ENCODE results near the gene MAPRE2.
"Not testable (repeated sequence)": the region's sequence is repeated elsewhere in the genome, so short reads cannot be mapped to it uniquely, and the experiment has no call there.

The MAPRE2 gene

DNA sequence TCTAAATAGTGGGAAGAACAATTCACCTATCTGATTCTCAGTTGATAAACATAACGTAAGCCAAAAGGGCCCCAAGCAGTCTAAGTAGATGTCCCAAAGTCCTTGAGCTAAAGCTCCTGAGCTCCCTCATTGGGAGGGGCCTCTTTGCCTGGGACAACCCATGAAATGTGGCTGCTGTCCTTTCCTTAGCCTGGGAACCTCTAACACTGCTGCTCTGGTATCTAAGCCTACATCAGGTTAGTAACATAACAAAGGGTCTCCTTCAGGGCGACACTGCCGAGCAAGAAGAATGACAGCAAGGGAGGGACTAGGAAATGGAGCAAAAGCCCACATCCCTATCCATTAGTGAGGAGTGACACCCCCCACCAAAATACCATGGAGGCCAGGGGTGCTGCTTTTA lies 98.3 kb downstream of the MAPRE2 start:
- Histone ChIP-seq H3K4me1 (ENCODE audit: control insufficient read depth, insufficient read depth, low read length, poor library complexity, severe bottlenecking) (no peaks in the 10 kb centered on the region), H3K27me3 (replicated peaks; ENCODE audit: control insufficient read depth, insufficient read depth, low read length, poor library complexity, severe bottlenecking) (no peaks in the 10 kb centered on the region), H3K4me3 (ENCODE audit: insufficient read depth, low read depth, low read length, poor library complexity, severe bottlenecking) (no peak overlapping the region), H3K27ac (ENCODE audit: insufficient read depth, low read length, poor library complexity, severe bottlenecking) (no peak overlapping the region), H3K9me3 (ENCODE audit: control insufficient read depth, low read length) (no peaks in the 10 kb centered on the region), H3K36me3 (ENCODE audit: control insufficient read depth, insufficient read depth, low read length) (peaks cover 42% of the 10 kb centered on the region)
- DNase-seq, result no peak

DNA sequence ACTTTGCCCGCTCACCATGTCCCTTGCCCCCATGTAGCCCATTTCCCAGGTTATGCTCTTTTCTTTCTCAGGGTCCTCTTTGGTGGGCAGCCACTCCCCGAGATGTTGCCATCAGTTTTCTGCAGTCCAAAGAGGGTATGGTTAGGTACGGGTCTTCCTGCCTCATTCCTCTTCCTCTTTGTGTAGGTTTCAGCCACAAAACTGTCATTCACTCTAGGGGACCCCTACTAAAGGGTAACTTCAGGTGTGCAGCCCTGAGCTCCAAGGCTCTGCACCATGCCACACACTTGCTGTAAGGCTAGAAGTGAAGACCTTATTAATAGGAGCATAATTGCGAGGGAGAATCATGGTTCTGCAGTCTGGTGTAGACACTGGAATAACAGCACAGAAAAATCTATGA lies 99.9 kb downstream of the MAPRE2 start:
- Histone ChIP-seq H3K4me1 (ENCODE audit: control insufficient read depth, insufficient read depth, low read length, poor library complexity, severe bottlenecking) (no peaks in the 10 kb centered on the region), H3K9me3 (ENCODE audit: control insufficient read depth, low read length) (no peaks in the 10 kb centered on the region), H3K36me3 (ENCODE audit: control insufficient read depth, insufficient read depth, low read length) (peaks cover 29% of the 10 kb centered on the region), H3K27me3 (replicated peaks; ENCODE audit: control insufficient read depth, insufficient read depth, low read length, poor library complexity, severe bottlenecking) (no peaks in the 10 kb centered on the region), H3K27ac (ENCODE audit: insufficient read depth, low read length, poor library complexity, severe bottlenecking) (no peak overlapping the region), H3K4me3 (ENCODE audit: insufficient read depth, low read depth, low read length, poor library complexity, severe bottlenecking) (no peak overlapping the region)
- no peak for DNase-seq

DNA sequence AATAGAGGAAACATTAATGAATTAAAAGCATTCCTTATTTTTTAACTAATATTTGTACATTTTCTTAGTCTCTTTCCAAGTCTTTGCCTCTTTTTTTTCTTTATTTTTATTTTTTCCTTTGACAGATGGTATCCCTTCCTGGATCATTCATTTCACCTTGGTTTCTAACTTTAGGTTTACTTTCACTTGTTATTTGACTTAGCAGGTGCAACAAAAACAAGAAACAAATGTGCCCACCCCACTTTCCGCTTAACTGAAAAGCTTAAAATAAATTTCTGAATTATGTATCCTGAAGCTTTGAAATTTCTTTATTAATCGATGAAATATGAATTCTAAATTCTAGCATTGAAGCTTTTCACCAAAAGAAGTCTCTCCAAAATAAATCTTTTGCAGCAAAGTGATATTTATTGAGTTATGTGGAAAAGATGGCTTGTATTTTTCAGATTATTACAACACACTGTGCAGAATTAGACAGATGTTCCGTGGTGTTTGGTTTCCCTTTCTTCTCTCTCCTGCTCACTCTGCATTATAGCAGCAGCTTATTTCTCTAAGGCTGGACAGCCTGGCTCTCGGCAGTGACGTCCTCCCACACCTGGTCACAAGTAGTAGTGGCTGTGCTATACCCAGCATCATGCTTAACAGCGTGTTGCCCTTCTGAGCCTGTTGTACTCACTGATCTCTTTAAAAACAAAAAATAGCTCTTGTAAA lies 100.5 kb downstream of the MAPRE2 start:
- Histone ChIP-seq H3K9me3 (ENCODE audit: control insufficient read depth, low read length) (no peaks in the 10 kb centered on the region), H3K36me3 (ENCODE audit: control insufficient read depth, insufficient read depth, low read length) (peaks cover 23% of the 10 kb centered on the region), H3K27me3 (replicated peaks; ENCODE audit: control insufficient read depth, insufficient read depth, low read length, poor library complexity, severe bottlenecking) (no peaks in the 10 kb centered on the region), H3K4me1 (ENCODE audit: control insufficient read depth, insufficient read depth, low read length, poor library complexity, severe bottlenecking) (no peaks in the 10 kb centered on the region), H3K4me3 (ENCODE audit: insufficient read depth, low read depth, low read length, poor library complexity, severe bottlenecking) (no peak overlapping the region), H3K27ac (ENCODE audit: insufficient read depth, low read length, poor library complexity, severe bottlenecking) (no peak overlapping the region)
- no peak for DNase-seq

DNA sequence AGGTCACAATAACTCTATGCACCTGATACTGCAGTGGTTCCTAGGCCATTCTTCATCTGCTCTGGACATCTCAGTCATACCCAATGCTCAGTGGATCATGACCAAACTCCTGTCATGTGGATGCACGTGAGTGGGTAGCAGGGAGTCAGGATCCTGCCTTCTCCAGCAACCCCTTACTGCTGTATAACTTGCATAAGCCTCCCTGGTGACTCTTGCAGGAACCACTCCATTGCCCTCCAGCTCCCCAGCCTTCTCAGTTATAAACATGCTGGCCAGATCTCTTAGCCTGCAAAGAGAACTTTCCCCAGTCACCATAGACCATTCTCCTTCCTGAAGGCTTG lies 101.0 kb downstream of the MAPRE2 start:
- peaks cover 20% of the 10 kb centered on the region for H3K36me3 ChIP-seq (ENCODE audit: control insufficient read depth, insufficient read depth, low read length)
- DNase-seq, result no peak
- H3K4me3 ChIP-seq (ENCODE audit: insufficient read depth, low read depth, low read length, poor library complexity, severe bottlenecking), result no peak overlapping the region
- H3K27me3 ChIP-seq (replicated peaks; ENCODE audit: control insufficient read depth, insufficient read depth, low read length, poor library complexity, severe bottlenecking), result no peaks in the 10 kb centered on the region
- H3K9me3 ChIP-seq (ENCODE audit: control insufficient read depth, low read length), result no peaks in the 10 kb centered on the region
- H3K27ac ChIP-seq (ENCODE audit: insufficient read depth, low read length, poor library complexity, severe bottlenecking), result no peak overlapping the region
- no peaks in the 10 kb centered on the region for H3K4me1 ChIP-seq (ENCODE audit: control insufficient read depth, insufficient read depth, low read length, poor library complexity, severe bottlenecking)

DNA sequence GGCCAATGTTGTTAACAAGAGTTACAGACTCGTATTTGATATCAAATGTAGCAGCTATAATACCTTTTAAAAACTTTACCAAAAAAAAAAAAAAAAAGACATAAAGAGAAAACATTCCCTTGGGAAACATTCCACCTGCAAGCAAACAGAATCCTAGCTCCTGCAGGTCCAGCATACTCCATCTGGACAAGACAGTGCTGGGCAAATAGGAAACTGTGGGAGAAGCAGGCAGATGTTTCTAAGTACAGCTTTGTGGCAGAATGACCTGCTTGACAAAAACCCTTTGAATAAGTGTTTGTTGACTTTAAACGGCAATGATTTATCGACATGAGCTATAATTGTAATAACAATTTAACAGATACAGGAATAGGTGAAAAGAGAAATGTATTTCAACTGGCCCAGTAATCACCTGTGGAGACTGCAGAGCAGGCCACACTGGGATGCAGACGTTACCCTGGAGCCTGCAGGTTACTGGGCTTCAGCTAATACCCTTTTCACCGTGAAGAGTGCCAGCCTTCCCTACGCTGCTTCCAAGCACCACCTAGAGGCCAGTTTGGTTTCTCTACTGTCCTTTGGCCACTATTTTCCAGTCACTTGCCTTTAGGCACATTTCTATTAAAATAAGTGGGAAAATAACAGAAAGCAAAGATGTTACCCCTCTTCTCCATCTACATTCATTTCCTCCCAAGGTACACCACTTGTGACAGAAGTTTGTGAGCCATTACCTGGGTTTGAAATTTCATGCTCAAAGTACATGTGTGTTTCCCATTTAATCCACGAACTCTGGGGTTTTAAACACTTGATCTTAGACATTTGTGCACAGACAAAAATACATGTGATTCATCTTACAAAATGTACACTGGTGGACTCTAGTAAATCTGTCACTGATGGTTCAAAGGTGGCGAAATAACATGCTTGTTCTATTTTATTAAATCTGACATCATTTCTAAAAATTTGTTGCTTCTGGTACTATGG lies 102.7 kb downstream of the MAPRE2 start:
- no peak for DNase-seq
- Histone ChIP-seq H3K4me3 (ENCODE audit: insufficient read depth, low read depth, low read length, poor library complexity, severe bottlenecking) (no peak overlapping the region), H3K27me3 (replicated peaks; ENCODE audit: control insufficient read depth, insufficient read depth, low read length, poor library complexity, severe bottlenecking) (no peaks in the 10 kb centered on the region), H3K4me1 (ENCODE audit: control insufficient read depth, insufficient read depth, low read length, poor library complexity, severe bottlenecking) (no peaks in the 10 kb centered on the region), H3K9me3 (ENCODE audit: control insufficient read depth, low read length) (no peaks in the 10 kb centered on the region), H3K27ac (ENCODE audit: insufficient read depth, low read length, poor library complexity, severe bottlenecking) (no peak overlapping the region), H3K36me3 (ENCODE audit: control insufficient read depth, insufficient read depth, low read length) (peaks cover 16% of the 10 kb centered on the region)

DNA sequence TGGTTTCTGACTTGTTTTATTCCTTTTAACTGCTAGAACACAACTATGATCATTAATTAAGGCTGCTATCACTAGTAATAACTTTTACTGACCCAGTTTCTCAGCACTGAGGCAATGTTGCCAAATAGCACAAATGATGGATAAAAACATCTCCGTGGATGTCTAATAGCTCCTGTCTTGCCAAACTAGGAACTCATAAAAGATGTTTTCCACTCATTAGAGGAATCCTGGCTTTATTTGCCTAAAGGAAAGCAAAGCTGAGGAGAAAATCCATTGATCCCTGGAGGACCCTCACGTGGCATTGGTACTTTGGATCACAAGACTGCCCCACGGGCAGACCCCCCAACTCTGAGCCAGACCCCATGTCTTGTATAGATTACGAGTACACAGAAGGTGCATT lies 103.5 kb downstream of the MAPRE2 start:
- Histone ChIP-seq H3K9me3 (ENCODE audit: control insufficient read depth, low read length) (no peaks in the 10 kb centered on the region), H3K27ac (ENCODE audit: insufficient read depth, low read length, poor library complexity, severe bottlenecking) (no peak overlapping the region), H3K36me3 (ENCODE audit: control insufficient read depth, insufficient read depth, low read length) (peaks cover 12% of the 10 kb centered on the region), H3K4me1 (ENCODE audit: control insufficient read depth, insufficient read depth, low read length, poor library complexity, severe bottlenecking) (no peaks in the 10 kb centered on the region), H3K4me3 (ENCODE audit: insufficient read depth, low read depth, low read length, poor library complexity, severe bottlenecking) (no peak overlapping the region), H3K27me3 (replicated peaks; ENCODE audit: control insufficient read depth, insufficient read depth, low read length, poor library complexity, severe bottlenecking) (no peaks in the 10 kb centered on the region)
- no peak for DNase-seq

DNA sequence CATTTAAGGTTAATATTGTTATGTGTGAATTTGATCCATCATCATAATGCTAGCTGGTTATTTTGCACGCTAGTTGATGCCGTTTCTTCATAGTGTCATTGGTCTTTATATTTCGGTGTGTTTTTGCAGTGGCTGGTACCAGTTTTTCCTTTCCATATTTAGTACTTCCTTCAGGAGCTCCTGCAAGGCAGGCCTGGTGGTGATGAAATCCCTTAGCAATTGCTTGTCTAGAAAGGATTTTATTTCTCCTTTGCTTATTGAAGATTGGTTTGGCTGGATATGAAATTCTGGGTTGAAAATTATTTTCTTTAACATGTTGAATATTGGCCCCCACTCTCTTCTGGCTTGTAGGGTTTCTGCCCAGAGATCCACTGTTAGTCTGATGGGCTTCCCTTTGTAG lies 109.0 kb downstream of the MAPRE2 start:
- H3K4me1 ChIP-seq (ENCODE audit: control insufficient read depth, insufficient read depth, low read length, poor library complexity, severe bottlenecking); DNase-seq; H3K27me3 ChIP-seq (replicated peaks; ENCODE audit: control insufficient read depth, insufficient read depth, low read length, poor library complexity, severe bottlenecking); H3K4me3 ChIP-seq (ENCODE audit: insufficient read depth, low read depth, low read length, poor library complexity, severe bottlenecking); H3K9me3 ChIP-seq (ENCODE audit: control insufficient read depth, low read length); H3K36me3 ChIP-seq (ENCODE audit: control insufficient read depth, insufficient read depth, low read length); H3K27ac ChIP-seq (ENCODE audit: insufficient read depth, low read length, poor library complexity, severe bottlenecking): not testable (repeated sequence)

DNA sequence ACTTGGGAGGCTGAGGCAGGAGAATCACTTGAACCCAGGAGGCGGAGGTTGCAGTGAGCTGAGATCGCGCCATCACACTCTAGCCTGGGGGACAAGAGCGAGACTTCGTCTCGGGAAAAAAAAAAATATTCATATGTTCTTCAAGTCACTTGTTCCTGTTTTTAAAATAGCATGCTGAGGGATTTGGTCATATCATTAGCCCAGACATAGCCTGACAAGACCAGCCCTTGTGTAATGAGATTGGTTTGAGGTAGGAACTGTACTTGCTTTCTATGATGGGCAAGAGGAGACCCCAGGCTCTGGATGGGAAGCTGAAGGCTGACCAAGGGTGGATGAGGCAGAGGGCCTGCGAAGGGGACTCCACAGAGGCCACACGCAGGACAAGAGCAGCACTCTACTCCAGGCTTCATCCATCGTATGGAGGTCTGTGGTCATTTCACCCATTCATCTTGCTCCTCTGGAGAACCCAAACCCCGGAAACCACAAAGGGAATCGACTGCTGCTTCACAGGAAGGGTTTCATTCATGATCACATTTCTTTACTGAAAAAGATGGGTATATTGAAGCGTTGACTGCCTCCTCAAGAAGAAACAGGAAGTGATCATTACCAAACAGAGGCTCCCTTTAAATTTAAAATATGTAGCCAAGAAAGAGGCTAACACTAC lies 112.5 kb downstream of the MAPRE2 start:
- Histone ChIP-seq H3K27me3 (replicated peaks; ENCODE audit: control insufficient read depth, insufficient read depth, low read length, poor library complexity, severe bottlenecking) (no peaks in the 10 kb centered on the region), H3K4me1 (ENCODE audit: control insufficient read depth, insufficient read depth, low read length, poor library complexity, severe bottlenecking) (no peaks in the 10 kb centered on the region), H3K4me3 (ENCODE audit: insufficient read depth, low read depth, low read length, poor library complexity, severe bottlenecking) (no peak overlapping the region), H3K36me3 (ENCODE audit: control insufficient read depth, insufficient read depth, low read length) (no peaks in the 10 kb centered on the region), H3K9me3 (ENCODE audit: control insufficient read depth, low read length) (no peaks in the 10 kb centered on the region), H3K27ac (ENCODE audit: insufficient read depth, low read length, poor library complexity, severe bottlenecking) (no peak overlapping the region)
- no peak for DNase-seq

DNA sequence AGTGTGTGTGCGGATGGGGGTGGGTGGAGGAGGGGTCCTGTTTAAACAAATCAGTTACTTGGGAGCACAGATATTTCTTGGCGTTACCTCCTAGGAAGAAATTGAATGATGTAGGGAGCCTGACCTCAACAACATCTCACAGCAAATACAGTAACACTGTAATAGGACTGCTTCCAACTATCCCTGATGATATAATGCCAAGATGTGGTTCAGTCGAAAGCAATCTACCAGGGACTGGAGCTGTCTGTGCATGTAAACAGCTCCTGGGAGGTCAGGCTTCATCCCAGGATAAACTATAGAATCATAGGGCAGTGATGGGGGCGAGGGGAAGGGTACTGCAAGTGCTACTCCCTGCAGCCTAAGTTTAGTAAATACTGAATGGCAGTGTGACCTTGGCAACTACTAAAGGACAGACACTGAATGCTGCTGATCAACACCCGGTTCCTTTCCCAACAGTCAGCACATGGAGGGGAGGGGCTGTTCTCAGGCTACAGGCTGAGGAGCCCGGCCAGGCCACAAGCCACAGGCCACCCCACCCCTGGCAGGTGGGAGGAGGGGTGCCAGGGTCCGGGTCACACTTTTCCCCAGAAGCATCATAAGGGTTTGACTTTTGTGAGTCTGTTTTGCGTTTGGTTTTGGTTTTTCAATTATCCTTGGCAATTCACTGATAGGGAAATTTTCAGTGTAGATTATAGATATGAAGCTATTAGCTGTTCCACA lies 114.3 kb downstream of the MAPRE2 start:
- Histone ChIP-seq H3K4me1 (ENCODE audit: control insufficient read depth, insufficient read depth, low read length, poor library complexity, severe bottlenecking) (no peaks in the 10 kb centered on the region), H3K9me3 (ENCODE audit: control insufficient read depth, low read length) (no peaks in the 10 kb centered on the region), H3K4me3 (ENCODE audit: insufficient read depth, low read depth, low read length, poor library complexity, severe bottlenecking) (no peak overlapping the region), H3K27ac (ENCODE audit: insufficient read depth, low read length, poor library complexity, severe bottlenecking) (no peak overlapping the region), H3K36me3 (ENCODE audit: control insufficient read depth, insufficient read depth, low read length) (no peaks in the 10 kb centered on the region), H3K27me3 (replicated peaks; ENCODE audit: control insufficient read depth, insufficient read depth, low read length, poor library complexity, severe bottlenecking) (no peaks in the 10 kb centered on the region)
- no peak for DNase-seq

Measured in effector memory CD4-positive, alpha-beta T cell (primary cell).